OCI-LY7 (cell line): ENCODE results near the gene MIPEP.

Experiments used
- CTCF ChIP-seq: fragments of 200-600 bp; sonication (generic); conservative IDR thresholded peaks from 2 replicates; pipeline ENCODE4 v1.5.1; 2014; ENCODE audit warnings: mild to moderate bottlenecking, antibody characterized with exemption, low read length, moderate library complexity, mixed read lengths
- EZH2phosphoT487 ChIP-seq: fragments of 200-600 bp; sonication (generic); IDR thresholded peaks from 2 replicates; pipeline ENCODE4 v1.6.1; 2018; ENCODE audit warnings: low read depth, borderline replicate concordance, mild to moderate bottlenecking, mixed run types, antibody characterized with exemption, low read length, moderate library complexity, mixed read lengths

GRCh38 chr13:23699271-23699670 lies 189.9 kb downstream of the MIPEP start:
- no peak for TF ChIP-seq CTCF
- TF ChIP-seq EZH2phosphoT487: no peak
